Measurements from ENCODE around the gene RBMS3.

- TF ChIP-seq CTCF (conservative IDR thresholded peaks at IDR 0.05; ENCODE audit: low read length) (no peak), EZH2phosphoT487 (IDR thresholded peaks at IDR 0.05; ENCODE audit: borderline replicate concordance, low read depth, low read length) (no peak)
These were observed 587.8 kb downstream of the RBMS3 start for GRCh38 chr3:29868543-29869101.

Data from OCI-LY7 (cell line).